Brain microvascular endothelial cell (primary cell): Measurements from ENCODE around the gene DNAH11.

Experiments
- DNase-seq: peaks from one replicate; pipeline ENCODE4 v3.0.0-alpha.2; 2020
- H3K27ac ChIP-seq: fragments of 250-450 bp; sonication (Bioruptor Pico); 2 replicates; pipeline ENCODE4 v1.5.1; 2020; ENCODE audit warnings: mild to moderate bottlenecking, moderate library complexity
- H3K27me3 ChIP-seq: fragments of 250-450 bp; sonication (Bioruptor Pico); replicated peaks from 2 replicates; pipeline ENCODE4 v1.5.1; 2020; ENCODE audit warnings: mild to moderate bottlenecking
- H3K36me3 ChIP-seq: fragments of 250-450 bp; sonication (Bioruptor Pico); replicated peaks from 2 replicates; pipeline ENCODE4 v1.5.1; 2020; ENCODE audit warnings: mild to moderate bottlenecking
- H3K4me3 ChIP-seq: 2 replicates; pipeline ENCODE4 v1.5.1; 2011; ENCODE audit warnings: low read depth, mild to moderate bottlenecking, control low read depth, low read length, moderate library complexity
- in situ Hi-C: cut with HindIII; loops from 2 replicates; pipeline ENCODE4 v1.10.0; 2017; ENCODE audit warnings: low sequenced_read_pairs, low pct_ligation_motif_present
- TF ChIP-seq, protein P1 (sequence below): IDR thresholded peaks from 2 replicates; pipeline ENCODE4 v1.5.1; 2011; ENCODE audit warnings: low read depth, mild to moderate bottlenecking, moderate library complexity, low read length, control low read depth, inconsistent platforms; ENCODE audit errors: missing control alignments

The DNAH11 gene

DNA sequence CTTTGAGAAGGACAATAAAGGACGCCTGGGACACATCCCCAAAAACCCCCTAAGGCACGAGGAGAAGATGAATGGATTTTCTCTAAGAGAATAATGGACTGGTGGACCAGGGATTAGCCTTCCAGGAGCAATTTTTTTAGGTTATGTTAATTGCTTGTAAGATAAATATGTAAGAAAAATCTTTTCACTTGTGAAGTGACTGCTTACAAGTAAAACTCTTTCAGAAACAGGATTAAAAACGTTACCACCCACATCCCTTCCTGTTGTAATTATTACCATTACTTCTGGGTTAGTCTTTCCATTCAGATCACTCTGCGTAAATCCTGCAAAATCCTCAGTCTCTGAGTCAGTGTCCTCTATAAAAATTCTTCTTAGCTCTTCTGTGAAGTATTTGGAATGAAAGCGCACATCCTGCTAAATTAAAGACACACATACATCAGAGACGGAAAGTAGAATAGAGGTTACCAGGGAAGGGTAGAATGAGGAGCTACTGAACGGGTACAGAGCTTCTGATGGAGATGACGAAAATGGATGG is 368.6 kb downstream of the DNAH11 start:
- H3K27ac ChIP-seq = no peak overlapping the region
- DNase-seq = no peak
- in situ Hi-C loops = no loop called here
- H3K27me3 ChIP-seq = no peaks in the 10 kb centered on the region
- H3K36me3 ChIP-seq = peaks cover 13% of the 10 kb centered on the region
- no peak overlapping the region for H3K4me3 ChIP-seq
- TF ChIP-seq, protein P1, sequence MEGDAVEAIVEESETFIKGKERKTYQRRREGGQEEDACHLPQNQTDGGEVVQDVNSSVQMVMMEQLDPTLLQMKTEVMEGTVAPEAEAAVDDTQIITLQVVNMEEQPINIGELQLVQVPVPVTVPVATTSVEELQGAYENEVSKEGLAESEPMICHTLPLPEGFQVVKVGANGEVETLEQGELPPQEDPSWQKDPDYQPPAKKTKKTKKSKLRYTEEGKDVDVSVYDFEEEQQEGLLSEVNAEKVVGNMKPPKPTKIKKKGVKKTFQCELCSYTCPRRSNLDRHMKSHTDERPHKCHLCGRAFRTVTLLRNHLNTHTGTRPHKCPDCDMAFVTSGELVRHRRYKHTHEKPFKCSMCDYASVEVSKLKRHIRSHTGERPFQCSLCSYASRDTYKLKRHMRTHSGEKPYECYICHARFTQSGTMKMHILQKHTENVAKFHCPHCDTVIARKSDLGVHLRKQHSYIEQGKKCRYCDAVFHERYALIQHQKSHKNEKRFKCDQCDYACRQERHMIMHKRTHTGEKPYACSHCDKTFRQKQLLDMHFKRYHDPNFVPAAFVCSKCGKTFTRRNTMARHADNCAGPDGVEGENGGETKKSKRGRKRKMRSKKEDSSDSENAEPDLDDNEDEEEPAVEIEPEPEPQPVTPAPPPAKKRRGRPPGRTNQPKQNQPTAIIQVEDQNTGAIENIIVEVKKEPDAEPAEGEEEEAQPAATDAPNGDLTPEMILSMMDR = no peak

DNA sequence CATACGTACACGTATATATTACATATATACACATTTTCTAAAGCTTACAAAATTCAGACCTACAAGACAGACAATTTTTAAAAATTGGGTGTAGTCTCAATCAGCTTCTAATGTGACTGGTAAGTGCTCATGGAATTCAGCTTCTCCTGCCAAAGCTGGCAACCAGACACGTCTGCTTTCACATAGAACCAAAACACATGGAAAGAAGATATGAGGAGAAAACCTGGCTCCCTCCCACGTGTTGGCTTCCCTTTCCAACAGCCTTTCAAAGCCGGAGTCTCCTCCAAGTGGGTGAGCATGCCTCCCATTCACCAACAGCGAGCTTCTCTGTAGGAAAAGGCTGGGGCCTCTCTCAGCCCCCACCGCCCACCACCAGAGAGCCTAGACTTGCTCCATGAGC is 369.5 kb downstream of the DNAH11 start:
- peaks cover 11% of the 10 kb centered on the region for H3K36me3 ChIP-seq
- no peak for DNase-seq
- H3K27ac ChIP-seq = no peak overlapping the region

DNA sequence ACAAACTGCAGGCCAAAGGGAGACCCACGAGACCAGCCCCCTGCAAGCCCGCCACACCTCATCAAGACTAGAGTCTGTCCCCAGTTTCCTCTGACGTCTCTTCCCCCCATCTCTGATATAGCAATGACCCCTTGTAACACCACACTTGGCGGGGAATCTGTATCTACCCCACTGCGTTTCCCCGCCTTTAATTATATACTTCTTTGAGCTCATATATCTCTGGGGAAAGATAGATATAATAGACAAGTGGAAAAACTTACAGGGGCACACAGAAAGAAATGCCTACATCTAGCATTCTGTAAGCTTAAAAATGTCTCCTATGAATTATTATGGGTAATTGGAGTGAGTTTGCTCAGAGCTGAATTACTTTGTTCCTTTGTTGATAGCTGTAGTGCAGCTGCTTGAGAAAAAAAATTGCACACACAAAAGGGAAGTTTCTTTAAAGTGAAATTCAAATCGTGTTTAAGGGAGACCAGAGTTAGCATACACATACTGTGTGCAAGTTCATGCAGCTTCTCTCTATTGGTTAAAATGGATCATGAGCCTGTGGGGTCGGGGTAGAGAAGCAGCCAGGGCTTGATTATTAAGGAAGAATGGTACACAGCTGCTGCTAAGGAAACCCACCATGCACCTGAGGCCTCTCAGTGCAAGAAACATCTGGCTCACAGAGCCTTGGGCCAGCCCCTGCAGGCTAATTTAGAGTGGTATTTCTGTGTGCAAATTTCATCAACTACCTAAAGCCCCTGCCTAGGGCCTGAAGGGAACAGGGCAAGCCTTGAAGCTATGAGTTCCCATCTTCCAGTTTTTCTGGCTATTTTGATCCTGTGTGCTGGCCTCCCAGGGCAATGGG is 370.3 kb downstream of the DNAH11 start:
- Histone ChIP-seq H3K27me3 (no peaks in the 10 kb centered on the region), H3K36me3 (peaks cover 8% of the 10 kb centered on the region), H3K4me3 (no peak overlapping the region), H3K27ac (no peak overlapping the region)
- DNase-seq = no peak
- TF ChIP-seq, protein P1 = no peak
- in situ Hi-C loops = no loop called here

More for the DNA sequence above, 369.5 kb downstream of the DNAH11 start:
- in situ Hi-C loops = no loop called here
- H3K27me3 ChIP-seq = no peaks in the 10 kb centered on the region
- no peak overlapping the region for H3K4me3 ChIP-seq
- TF ChIP-seq, protein P1 = no peak

DNA sequence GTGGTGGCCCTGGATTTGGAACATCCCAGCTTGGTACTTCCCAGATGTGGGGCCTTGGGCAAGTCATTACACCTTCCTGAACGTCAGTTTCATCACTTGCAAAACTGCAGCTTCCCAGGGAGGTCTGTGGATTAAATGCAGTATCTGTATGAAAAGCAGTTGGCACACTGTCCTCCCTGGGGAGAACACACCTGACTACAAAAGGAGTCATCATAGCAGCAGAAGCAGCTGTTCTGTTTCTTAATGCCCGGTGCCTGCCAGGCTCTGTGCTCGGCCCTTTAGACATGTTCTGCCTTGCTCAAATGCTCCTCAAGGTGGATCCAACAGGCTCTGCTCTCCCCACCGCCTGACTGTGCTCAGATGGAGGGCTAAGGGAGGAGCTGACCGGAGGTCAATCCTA is 371.8 kb downstream of the DNAH11 start:
- in situ Hi-C loops = no loop called here
- no peak overlapping the region for H3K27ac ChIP-seq
- no peak for DNase-seq
- TF ChIP-seq, protein P1 = no peak
- H3K27me3 ChIP-seq = no peaks in the 10 kb centered on the region
- H3K36me3 ChIP-seq = peaks cover 6% of the 10 kb centered on the region
- H3K4me3 ChIP-seq = no peak overlapping the region

DNA sequence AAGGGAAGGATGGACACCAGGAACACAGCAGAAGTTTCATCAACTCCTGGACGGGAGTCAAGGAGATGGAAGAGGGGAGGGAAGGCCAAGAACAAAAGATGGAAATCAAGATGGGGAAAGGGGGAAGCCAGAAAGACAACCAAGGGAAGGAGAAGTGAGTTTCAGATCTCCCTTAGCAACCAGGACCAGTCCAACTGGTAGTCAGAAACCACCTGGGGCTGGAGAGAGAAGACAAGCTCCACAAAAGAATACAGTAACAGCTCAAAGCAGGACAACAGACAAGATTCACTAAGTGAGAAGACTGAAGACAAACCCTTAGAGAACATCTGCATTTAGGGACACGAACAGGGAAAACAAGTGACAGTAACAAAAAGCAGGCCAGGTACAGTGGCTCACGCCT is 372.3 kb downstream of the DNAH11 start:
- no peak for DNase-seq
- H3K27ac ChIP-seq = no peak overlapping the region
- peaks cover 6% of the 10 kb centered on the region for H3K36me3 ChIP-seq
- no peak overlapping the region for H3K4me3 ChIP-seq
- H3K27me3 ChIP-seq = no peaks in the 10 kb centered on the region
- TF ChIP-seq, protein P1 = no peak
- in situ Hi-C loops = no loop called here

DNA sequence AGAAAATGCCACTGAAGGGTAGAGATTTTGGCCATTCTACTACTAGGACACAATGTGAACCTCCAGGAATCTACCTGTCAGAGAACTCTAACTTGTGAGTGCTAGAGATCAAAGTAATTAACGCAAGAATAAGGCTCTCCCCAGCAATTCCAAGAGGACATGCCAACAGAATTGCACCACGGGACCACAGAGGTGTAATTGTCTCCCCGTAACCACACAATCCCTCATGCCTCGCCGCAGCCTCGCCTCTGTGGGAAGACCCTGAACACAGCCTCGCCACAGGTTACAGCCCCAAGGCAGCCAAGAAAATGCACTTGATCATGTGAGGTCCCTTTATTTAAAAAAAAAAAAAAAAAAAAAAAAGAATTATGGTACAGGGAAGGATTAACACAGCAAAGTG is 373.3 kb downstream of the DNAH11 start:
- no peak overlapping the region for H3K4me3 ChIP-seq
- in situ Hi-C loops = no loop called here
- peaks cover 6% of the 10 kb centered on the region for H3K36me3 ChIP-seq

More for the DNA sequence above, 373.3 kb downstream of the DNAH11 start:
- DNase-seq = no peak
- Histone ChIP-seq H3K27me3 (no peaks in the 10 kb centered on the region), H3K27ac (no peak overlapping the region)
- TF ChIP-seq, protein P1 = no peak
